PFSK-1 (cell line): ENCODE measurements around the gene XXYLT1.

ENCODE experiments used
- FOXP2 ChIP-seq: optimal IDR thresholded peaks from 2 replicates; pipeline ENCODE3; 2011; ENCODE audit warnings: borderline replicate concordance, control low read depth, inconsistent platforms; ENCODE audit not compliant: insufficient read depth; ENCODE audit errors: extremely low read length, extremely low read depth
- POLR2AphosphoS5 ChIP-seq: IDR thresholded peaks from 2 replicates; pipeline ENCODE4 v1.6.1; 2012; ENCODE audit warnings: low read depth, mild to moderate bottlenecking, control low read depth, low read length, moderate library complexity
- TAF1 ChIP-seq: IDR thresholded peaks from 2 replicates; pipeline ENCODE4 v1.6.1; 2012; ENCODE audit warnings: low read length, control low read depth, borderline replicate concordance; ENCODE audit not compliant: insufficient read depth
- TF ChIP-seq, protein P1 (sequence below), 2 experiments: IDR thresholded peaks; 2 replicates each; pipeline versions ENCODE4 v1.6.1 to v1.8.0; 2011 to 2012; ENCODE audit warnings: low read depth in 2 of 2, low read length in 2 of 2, control low read depth in 1 of 2, inconsistent platforms in 1 of 2, mild to moderate bottlenecking in 1 of 2, moderate library complexity in 1 of 2; ENCODE audit not compliant: insufficient read depth in 1 of 2

DNA sequence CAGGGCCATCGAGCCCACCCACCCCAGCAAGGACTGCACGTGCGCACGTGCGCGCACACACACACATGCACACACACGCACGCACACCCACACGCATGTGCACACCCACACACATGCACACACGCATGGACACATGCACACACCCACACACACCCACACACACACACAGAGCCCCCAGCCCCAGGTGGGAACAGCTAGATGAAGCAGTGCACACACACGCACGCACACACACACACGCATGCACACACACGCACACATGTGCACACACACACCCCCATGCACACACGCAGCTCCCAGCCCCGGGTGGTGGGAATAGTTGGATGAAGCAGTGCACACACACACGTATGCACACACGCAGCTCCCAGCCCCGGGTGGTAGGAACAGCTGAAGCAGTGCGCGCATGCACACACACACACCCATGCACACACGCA, 158.6 kb downstream of the XXYLT1 start:
- TF ChIP-seq TAF1 (no peak), FOXP2 (no peak), POLR2AphosphoS5 (no peak)
- TF ChIP-seq, protein P1, sequence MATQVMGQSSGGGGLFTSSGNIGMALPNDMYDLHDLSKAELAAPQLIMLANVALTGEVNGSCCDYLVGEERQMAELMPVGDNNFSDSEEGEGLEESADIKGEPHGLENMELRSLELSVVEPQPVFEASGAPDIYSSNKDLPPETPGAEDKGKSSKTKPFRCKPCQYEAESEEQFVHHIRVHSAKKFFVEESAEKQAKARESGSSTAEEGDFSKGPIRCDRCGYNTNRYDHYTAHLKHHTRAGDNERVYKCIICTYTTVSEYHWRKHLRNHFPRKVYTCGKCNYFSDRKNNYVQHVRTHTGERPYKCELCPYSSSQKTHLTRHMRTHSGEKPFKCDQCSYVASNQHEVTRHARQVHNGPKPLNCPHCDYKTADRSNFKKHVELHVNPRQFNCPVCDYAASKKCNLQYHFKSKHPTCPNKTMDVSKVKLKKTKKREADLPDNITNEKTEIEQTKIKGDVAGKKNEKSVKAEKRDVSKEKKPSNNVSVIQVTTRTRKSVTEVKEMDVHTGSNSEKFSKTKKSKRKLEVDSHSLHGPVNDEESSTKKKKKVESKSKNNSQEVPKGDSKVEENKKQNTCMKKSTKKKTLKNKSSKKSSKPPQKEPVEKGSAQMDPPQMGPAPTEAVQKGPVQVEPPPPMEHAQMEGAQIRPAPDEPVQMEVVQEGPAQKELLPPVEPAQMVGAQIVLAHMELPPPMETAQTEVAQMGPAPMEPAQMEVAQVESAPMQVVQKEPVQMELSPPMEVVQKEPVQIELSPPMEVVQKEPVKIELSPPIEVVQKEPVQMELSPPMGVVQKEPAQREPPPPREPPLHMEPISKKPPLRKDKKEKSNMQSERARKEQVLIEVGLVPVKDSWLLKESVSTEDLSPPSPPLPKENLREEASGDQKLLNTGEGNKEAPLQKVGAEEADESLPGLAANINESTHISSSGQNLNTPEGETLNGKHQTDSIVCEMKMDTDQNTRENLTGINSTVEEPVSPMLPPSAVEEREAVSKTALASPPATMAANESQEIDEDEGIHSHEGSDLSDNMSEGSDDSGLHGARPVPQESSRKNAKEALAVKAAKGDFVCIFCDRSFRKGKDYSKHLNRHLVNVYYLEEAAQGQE (IDR thresholded peaks at IDR 0.05; ENCODE audit: insufficient read depth in 1 of 2, low read depth in 2 of 2, low read length in 2 of 2), result no peak
